Mononuclear cell (primary cell): Measurements from ENCODE around the gene ANXA2. TPM values are rescaled to one million over a fixed set of nuclear protein-coding genes. Genes with fewer than 3 reads are reported as not detected.

Experiments used
- H3K27me3 ChIP-seq: 2 replicates; pipeline ENCODE4 v1.6.0; 2011; ENCODE audit warnings: low read length, control low read depth; ENCODE audit not compliant: insufficient read depth
- H3K4me1 ChIP-seq: 2 replicates; pipeline ENCODE4 v1.5.1; 2011; ENCODE audit warnings: mild to moderate bottlenecking, low read length, control low read depth; ENCODE audit not compliant: insufficient read depth
- H3K4me3 ChIP-seq: 2 replicates; pipeline ENCODE4 v1.5.1; 2011; ENCODE audit warnings: mild to moderate bottlenecking, low read length, moderate library complexity
- H3K9me3 ChIP-seq: 2 replicates; pipeline ENCODE4 v1.5.1; 2011; ENCODE audit warnings: low read depth, mild to moderate bottlenecking, control low read depth, low read length
- total RNA-seq: library from RNA; depleted of rRNA; stranded (reverse); fragments of >200 nt; gene quantifications from one replicate; pipeline ENCODE4 v1.2.3, GENCODE V29; 2012

Gene ANXA2
- total RNA-seq, 1 donor, result 317 TPM

GRCh38 chr15:60399246-60399915 is 1.6 kb upstream of the ANXA2 start:
- H3K9me3 ChIP-seq, result no peaks in the 10 kb centered on the region
- peaks cover 3% of the 10 kb centered on the region for H3K27me3 ChIP-seq
- peaks cover 42% of the 10 kb centered on the region for H3K4me1 ChIP-seq
- no peak overlapping the region for H3K4me3 ChIP-seq

DNA sequence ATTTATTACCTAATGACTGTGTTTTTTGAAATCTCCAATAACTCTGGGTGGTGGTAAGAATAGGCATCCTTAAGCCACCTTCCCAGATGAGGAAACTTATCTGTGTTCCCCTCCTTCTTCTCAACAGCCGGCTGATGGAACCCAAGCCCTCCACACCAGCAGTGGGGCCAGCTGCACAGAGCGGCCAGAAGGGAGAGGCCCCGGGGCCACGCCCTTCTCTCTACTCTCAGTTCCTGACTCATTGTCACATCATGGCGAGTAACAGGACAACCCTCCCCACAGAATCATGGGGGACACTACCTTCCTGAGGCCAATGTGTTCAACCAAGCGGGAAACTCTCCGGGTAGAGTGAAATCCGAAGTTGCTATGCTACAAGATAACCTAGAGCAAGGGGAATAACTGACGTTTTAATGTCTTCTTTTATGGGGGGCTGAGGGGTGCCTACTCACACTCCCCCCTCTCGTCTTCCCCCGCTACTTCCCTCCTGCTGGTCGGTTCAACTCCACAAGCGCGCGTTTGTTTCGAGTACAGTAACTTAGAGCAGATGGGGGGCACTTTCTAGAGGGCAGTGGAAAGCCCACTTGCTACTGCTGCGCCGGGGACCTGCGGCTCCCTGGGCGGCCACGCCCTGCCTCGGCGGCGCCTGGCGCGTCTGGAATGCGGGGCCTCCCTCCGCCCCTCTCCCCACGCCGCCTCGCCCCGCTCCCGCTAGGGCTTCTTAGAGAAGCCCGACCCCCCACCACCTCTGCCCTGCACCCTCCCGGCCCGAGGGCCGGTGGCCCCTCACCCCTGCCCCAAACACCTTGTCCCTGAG is 621 bp downstream of the ANXA2 start:
- Histone ChIP-seq H3K27me3 (peaks cover 3% of the 10 kb centered on the region), H3K9me3 (no peaks in the 10 kb centered on the region), H3K4me3 (peak overlapping the region; percentile 72), H3K4me1 (peaks cover 62% of the 10 kb centered on the region)

- peak overlapping the region; percentile 72 for H3K4me3 ChIP-seq
- peaks cover 68% of the 10 kb centered on the region for H3K4me1 ChIP-seq
- H3K9me3 ChIP-seq, result no peaks in the 10 kb centered on the region
- H3K27me3 ChIP-seq, result peaks cover 3% of the 10 kb centered on the region
Measured at GRCh38 chr15:60396560-60396957, 1.2 kb downstream of the ANXA2 start.

DNA sequence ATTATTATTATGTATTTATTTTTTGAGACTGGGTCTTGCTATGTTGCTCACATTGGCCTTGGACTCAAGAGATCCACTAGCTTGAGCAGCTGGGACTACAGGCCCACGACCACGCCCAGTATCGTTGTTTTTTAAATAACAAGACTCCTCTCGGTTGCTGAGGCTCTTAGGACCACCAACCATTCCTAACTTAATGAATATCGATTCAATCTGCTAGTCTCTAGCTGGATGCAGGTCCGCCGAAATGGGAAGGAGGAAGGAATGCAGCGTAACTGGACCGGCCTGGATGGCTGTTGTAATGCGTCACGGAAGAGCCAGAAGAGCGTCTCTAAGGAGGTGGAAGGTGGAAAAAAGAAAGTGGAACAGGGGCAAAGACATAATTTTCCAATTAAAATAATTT is 1.7 kb downstream of the ANXA2 start:
- Histone ChIP-seq H3K4me3 (peak overlapping the region; percentile 72), H3K9me3 (no peaks in the 10 kb centered on the region), H3K4me1 (peaks cover 72% of the 10 kb centered on the region), H3K27me3 (peaks cover 3% of the 10 kb centered on the region)

DNA sequence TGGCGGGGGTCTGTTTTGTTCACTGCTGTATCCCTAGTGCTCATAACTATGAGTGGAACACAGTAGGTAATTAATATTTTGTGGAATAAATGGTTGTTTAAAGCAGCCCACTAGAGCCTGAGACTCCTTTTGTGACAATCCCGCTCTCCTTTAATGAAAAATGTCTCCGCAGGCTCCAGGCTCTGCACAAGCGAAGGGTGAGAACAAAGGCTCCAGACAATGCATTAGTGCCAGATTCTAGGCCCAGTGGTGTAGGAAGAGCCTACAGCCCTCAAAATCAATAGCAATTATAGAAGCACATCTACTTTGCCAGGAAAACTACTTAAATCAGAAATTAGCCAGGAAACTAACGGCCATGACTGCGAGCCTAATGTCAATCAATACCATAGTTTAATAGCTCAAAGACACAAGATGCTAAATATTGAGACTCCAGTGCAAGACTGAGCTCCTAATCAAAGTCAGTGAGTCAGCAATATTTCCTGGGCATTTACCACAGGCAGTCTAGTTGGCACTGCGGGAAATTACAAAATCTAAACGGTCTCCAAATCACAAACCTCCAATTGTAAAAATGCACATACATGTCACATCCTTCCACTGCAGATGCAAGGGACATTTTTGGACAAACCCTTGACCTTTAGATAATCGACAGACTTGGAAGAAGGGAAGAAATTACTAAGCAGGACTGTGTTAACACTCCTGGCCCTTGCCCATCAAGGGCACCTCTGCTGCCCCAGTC is 2.3 kb downstream of the ANXA2 start:
- Histone ChIP-seq H3K27me3 (peaks cover 3% of the 10 kb centered on the region), H3K4me3 (no peak overlapping the region), H3K4me1 (peaks cover 79% of the 10 kb centered on the region), H3K9me3 (no peaks in the 10 kb centered on the region)

DNA sequence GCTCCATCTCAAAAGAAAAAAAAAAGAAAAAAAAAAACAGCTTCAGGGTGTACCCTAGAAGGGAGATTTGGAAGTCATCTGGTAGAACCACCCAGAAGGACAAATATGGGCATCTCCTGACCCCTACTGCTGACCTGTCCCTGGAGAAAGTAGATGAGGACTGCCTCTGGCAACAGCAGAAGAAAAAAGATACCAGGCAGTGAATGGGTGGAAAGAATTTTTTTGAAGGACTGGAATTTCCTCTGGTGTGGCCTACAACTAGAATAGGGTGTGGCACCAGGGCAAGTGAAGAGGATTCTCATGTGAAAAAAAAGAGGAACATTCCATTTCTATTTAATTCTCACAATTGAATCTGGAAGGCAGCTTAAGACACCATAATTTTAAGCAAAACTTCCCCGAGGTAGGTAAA is 3.1 kb downstream of the ANXA2 start:
- Histone ChIP-seq H3K9me3 (no peaks in the 10 kb centered on the region), H3K4me1 (peaks cover 85% of the 10 kb centered on the region), H3K4me3 (no peak overlapping the region), H3K27me3 (peaks cover 3% of the 10 kb centered on the region)

- Histone ChIP-seq H3K4me3 (no peak overlapping the region), H3K4me1 (peaks cover 86% of the 10 kb centered on the region), H3K9me3 (no peaks in the 10 kb centered on the region), H3K27me3 (peaks cover 3% of the 10 kb centered on the region)
Measured at GRCh38 chr15:60392986-60393790, 4.6 kb downstream of the ANXA2 start.

GRCh38 chr15:60392601-60392985 is 5.2 kb downstream of the ANXA2 start:
- Histone ChIP-seq H3K9me3 (no peaks in the 10 kb centered on the region), H3K4me3 (no peak overlapping the region), H3K27me3 (peaks cover 3% of the 10 kb centered on the region), H3K4me1 (peaks cover 86% of the 10 kb centered on the region)

GRCh38 chr15:60391722-60392315 is 6.0 kb downstream of the ANXA2 start:
- H3K4me1 ChIP-seq, result peaks cover 82% of the 10 kb centered on the region
- H3K4me3 ChIP-seq, result no peak overlapping the region
- H3K9me3 ChIP-seq, result no peaks in the 10 kb centered on the region

GRCh38 chr15:60390871-60391501 is 6.8 kb downstream of the ANXA2 start:
- Histone ChIP-seq H3K4me1 (peaks cover 74% of the 10 kb centered on the region), H3K9me3 (no peaks in the 10 kb centered on the region), H3K27me3 (no peaks in the 10 kb centered on the region), H3K4me3 (no peak overlapping the region)

More at GRCh38 chr15:60391722-60392315, 6.0 kb downstream of the ANXA2 start:
- peaks cover 3% of the 10 kb centered on the region for H3K27me3 ChIP-seq

DNA sequence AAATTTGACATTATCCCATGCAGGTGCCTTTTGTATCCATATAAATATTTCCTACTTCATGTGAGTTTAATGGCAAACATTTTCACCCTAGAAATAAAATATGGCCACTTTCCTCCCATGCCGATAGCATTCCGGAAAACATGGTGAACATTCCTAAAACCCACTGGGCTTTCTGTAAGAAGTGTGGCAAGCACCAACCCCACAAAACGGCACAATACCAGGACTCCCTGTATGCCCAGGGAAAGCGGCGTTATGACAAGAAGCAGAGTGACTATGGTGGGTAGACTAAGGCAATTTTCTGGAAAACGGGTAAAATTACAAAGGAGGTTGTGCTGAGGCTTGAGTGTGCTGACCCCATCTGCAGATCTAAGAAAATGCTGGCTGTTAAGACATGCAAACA is 7.6 kb downstream of the ANXA2 start:
- Histone ChIP-seq H3K9me3 (no peaks in the 10 kb centered on the region), H3K4me1 (peaks cover 66% of the 10 kb centered on the region), H3K4me3 (no peak overlapping the region), H3K27me3 (no peaks in the 10 kb centered on the region)

- H3K4me1 ChIP-seq, result peaks cover 58% of the 10 kb centered on the region
- no peak overlapping the region for H3K4me3 ChIP-seq
- H3K27me3 ChIP-seq, result no peaks in the 10 kb centered on the region
- H3K9me3 ChIP-seq, result no peaks in the 10 kb centered on the region
Measured at GRCh38 chr15:60389261-60390077, 8.3 kb downstream of the ANXA2 start.

GRCh38 chr15:60387321-60387720 is 10.5 kb downstream of the ANXA2 start:
- Histone ChIP-seq H3K4me3 (no peak overlapping the region), H3K27me3 (no peaks in the 10 kb centered on the region), H3K4me1 (peaks cover 40% of the 10 kb centered on the region), H3K9me3 (no peaks in the 10 kb centered on the region)
